ENCODE results near the gene IL12RB2.

IL12RB2 gene, protein sequence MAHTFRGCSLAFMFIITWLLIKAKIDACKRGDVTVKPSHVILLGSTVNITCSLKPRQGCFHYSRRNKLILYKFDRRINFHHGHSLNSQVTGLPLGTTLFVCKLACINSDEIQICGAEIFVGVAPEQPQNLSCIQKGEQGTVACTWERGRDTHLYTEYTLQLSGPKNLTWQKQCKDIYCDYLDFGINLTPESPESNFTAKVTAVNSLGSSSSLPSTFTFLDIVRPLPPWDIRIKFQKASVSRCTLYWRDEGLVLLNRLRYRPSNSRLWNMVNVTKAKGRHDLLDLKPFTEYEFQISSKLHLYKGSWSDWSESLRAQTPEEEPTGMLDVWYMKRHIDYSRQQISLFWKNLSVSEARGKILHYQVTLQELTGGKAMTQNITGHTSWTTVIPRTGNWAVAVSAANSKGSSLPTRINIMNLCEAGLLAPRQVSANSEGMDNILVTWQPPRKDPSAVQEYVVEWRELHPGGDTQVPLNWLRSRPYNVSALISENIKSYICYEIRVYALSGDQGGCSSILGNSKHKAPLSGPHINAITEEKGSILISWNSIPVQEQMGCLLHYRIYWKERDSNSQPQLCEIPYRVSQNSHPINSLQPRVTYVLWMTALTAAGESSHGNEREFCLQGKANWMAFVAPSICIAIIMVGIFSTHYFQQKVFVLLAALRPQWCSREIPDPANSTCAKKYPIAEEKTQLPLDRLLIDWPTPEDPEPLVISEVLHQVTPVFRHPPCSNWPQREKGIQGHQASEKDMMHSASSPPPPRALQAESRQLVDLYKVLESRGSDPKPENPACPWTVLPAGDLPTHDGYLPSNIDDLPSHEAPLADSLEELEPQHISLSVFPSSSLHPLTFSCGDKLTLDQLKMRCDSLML

DNA sequence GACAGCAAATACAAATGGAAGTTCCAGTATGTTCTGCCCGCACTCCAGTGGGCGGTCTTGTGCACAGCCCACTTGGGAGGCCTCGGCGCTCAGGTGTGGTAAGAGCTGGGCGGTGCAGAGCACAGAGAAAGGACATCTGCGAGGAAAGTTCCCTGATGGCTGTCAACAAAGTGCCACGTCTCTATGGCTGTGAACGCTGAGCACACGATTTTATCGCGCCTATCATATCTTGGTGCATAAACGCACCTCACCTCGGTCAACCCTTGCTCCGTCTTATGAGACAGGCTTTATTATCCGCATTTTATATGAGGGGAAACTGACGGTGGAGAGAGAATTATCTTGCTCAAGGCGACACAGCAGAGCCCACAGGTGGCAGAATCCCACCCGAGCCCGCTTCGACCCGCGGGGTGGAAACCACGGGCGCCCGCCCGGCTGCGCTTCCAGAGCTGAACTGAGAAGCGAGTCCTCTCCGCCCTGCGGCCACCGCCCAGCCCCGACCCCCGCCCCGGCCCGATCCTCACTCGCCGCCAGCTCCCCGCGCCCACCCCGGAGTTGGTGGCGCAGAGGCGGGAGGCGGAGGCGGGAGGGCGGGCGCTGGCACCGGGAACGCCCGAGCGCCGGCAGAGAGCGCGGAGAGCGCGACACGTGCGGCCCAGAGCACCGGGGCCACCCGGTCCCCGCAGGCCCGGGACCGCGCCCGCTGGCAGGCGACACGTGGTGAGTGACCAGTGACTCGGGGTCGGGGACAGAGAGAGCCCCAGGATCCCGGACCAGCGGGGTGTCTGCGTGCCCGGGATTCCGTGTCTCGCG, at the start of gene IL12RB2:
TSS of gene IL12RB2 (plus strand) at position 623 of the 810 bp plus-strand sequence. CDS start 12,496 bp downstream, outside the sequence.
- DNase-seq, result no peak

DNA sequence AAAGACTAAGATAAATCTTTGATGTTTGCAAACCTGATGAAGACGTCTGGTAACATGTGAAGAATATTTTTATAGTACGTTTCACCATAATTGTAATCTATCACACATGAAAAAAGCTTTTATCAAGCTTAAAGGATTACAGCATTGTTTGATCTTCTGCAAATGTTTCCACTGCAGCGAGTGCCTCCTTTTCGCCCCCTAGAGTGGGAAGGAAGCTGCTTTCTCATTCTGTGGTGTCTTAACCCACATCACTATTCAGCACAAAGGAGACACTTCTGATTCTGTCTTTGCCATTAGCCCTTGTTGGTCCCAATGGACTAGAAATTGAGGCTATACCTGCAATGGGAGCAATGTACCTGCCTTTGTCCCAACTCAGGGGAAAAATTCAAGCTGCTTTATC, 46.0 kb upstream of the IL12RB2 start:
- DNase-seq, result no peak

DNA sequence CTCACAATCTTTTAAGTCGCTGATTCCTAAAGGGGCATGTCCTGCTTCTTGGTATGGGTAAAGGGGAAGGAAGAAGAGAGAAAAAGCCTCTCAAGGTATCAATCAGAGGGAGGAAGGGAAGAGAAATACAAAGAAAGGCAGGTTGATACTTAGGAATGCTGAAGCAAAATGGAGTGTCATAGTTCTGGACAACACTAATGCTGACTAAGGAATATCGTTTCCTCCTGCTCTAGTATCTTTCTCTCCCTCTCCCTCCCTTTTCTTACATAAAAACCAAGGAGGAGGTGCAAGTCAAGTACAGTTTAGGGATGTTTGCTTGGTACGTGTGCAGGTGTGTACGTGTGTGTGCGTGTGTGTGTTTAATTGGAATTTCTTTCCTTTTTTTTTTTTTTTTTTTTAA, 44.9 kb upstream of the IL12RB2 start:
- no peak for DNase-seq

DNA sequence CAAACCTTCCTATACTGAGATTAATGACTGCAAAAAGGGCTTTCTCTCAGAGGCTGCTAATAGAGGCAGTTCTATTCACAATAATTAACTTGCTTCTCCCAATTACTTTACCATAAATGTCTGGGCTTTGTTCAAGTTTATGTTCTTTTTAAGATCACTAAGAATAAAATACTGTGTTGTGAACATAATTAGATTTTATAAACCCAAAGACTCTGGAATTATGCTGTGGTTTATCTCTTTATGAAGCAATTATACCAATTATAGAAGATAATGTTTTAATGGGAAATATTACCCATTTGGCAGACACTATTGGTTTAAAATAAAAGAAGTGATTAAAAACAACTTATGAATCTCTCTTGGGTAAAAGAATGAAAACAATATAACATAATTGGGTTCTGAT, 43.5 kb upstream of the IL12RB2 start:
- DNase-seq, result no peak

DNA sequence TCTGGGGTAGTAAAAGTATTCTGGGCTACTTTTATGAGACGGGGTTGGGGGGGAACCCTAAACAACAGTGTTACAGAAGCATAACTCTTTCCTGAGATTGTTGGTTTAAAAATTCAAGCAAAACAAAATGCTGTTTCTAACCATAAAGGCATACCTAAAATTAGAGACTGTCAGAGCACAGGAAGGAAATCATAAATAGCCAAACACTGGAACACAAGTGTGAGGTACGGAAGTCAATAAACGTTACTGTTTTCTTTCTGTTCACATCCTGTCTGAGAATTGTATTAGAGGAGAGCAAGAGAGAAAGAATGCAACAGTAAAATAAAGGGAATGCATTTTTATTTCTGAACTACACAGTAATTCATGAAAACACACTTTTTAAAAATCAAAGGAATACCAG, 42.8 kb upstream of the IL12RB2 start:
- peak in 1 of 2 donors; percentile 51 for DNase-seq

DNA sequence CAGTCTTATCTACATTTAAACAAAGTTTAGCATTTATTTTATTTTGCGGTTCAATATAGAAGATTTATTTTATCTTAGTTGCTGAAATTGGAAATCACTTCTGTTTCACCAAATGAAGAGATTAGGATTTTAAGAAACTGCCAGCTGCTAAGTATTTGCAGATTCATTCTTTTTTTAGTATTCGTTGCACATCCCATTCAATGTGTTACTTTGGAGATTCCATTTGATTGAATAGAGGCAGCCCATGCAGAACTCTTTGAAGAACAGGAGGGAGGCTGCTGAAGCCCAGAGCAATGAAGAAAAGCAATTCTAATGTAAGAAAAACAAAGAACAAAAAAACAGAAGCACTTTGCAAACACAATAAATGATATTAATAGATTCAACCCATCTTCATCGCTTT, 38.6 kb upstream of the IL12RB2 start:
- no peak for DNase-seq

DNA sequence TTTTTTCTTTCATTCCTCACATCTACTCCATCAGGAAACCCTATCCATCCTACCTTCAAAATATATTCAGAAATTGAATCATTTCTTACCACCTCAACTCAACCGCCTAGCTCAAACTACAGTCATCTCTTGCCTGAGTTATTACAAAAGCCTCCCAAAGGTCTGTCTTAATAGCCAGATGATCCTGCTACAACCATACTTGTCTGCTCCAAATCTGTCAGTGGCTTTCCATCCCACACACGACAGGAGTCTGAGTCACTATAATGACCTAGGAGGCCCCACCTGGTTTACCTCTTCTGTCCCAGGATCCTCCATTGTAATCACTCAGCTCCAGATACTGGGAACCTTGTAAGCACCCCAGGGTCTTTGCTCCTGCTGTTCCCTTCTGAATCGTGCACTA, 37.1 kb upstream of the IL12RB2 start:
- DNase-seq, result no peak

DNA sequence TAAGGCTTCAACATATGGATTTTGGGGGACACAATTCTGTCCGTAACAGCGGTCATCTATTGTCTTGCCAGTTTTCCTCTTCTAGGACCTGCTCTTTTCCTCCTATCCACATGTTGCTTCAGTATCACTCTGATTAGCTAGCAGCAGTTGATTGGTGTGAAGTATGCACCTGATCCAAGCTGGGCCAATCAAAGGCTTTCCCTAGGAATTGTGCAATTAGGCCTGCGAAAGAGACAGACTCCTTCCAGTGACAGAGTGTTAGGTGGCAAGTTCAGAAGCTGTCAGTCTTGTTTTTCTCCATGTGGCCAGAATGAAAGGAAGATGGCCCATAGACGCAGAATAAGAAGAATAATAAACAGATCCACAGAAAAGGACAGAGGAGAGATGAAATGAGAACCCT, 34.1 kb upstream of the IL12RB2 start:
- no peak for DNase-seq

DNA sequence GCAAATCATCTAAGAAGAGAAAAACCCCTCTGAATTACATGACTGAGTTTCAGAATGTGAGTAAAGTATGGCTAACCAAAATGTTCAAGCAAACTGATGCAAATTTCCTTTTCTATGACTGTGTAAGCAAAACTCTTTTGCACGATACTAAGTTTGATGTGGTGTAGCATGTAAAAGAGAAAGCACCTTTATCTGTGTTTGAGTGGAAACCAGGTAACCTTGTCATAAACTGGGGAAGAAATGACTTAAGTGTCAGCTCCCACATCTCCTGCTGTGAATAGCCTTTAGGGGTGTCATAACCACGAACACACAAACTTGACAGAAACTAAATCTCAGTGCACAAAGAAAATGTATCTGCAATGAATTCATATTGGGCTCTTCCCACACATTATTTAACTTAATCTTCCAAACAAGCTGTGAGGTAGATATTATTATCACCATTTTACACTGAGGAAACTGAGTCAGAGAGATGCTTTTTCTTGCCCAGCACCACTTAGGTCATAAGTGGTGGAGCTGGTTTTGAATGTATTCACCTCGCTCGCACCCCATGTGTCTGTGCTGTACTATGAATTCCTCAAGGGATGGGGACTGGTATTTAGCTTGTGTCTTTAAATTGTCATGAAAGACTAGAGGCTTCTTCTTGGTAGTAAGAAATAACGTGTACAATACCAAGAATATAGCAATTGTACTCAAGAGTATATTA, 32.9 kb upstream of the IL12RB2 start:
- no peak for DNase-seq

DNA sequence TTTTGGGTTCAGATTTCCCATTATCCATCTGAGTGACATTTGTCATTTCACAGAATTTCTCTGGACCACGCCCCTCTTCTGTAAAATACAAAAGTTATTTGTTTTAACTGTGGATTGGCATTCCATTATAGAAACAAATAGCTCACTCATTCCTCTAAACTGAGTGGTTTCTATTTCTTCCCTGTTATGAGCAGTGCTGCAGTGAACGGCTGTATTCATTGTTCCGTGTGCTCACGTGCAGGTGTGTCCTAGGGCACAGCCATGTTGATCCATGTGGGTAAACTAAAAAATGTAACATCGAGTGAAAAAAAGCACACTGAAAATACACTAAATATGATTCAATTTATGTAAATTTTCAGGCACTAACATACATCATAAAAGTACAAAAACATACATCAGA, 27.0 kb upstream of the IL12RB2 start:
- DNase-seq, result no peak

DNA sequence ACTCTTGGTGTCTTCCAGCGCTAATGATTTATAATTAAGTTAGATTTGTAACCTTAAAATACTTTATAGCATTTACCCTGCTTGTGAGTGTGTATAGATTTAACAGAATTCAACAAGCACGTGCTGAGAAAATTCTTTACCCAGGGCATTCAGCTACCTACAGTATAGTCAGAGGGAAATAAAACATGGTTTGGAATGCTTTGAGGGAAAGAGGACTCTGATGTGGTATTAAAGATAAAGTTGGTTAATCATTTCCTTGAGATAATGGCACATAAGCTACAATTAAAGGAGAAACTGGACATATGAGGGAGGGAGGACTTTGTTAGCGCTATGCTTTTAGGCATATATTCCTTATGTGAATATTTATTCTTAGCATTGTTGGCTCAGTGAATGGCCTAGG, 26.4 kb upstream of the IL12RB2 start:
- DNase-seq, result no peak

DNA sequence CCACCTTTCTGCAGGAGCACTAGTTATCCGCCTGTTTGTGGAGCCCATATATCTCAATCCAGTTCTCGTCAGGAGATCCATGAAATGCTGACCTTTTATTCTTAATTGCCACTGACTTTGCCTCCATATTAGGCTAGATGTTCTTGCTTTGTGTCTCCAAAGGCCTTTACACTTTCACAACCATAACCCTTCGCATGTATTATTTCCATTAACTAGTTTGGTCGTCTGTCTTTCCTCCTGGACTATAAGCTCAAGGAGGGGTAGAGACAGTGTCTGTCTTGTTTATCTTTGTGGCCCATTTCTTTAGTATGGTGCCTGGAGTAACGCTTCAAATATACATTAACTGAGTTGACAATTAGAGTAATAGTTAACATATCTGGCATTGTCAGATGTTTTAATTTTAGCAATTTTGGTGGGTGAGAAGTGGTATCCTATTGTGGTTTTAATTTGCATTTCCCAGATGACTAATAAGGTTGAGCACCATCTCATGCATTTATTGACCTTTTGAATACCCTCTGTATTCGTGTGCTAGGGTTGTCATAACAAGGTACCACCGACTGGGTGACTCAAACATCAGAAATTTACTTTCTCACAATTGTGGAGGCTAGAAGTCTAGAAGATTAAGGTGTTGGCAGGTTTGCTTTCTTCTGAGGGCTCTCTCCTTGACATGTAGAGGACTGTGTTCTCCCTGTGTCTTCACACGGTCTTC, 21.7 kb upstream of the IL12RB2 start:
- DNase-seq, result no peak

DNA sequence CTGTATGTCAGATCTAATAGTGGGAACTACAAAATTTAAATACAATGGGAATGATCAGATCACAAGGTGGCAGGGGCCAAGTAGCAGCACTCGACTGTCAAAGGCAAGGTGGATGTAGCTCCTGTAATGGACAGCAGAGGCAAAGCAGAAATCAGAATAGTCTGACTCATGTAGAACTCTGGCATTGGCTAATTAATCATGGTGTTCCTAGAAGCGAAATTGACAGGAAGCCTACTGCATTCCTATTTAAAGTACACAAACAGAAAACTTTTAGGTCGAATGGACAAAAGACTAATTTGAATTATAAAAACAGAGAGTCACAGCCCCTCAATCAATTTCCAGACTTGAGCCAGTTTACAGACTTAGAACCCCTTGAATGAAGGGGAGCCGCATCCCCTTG, 17.4 kb upstream of the IL12RB2 start:
- DNase-seq, result no peak

DNA sequence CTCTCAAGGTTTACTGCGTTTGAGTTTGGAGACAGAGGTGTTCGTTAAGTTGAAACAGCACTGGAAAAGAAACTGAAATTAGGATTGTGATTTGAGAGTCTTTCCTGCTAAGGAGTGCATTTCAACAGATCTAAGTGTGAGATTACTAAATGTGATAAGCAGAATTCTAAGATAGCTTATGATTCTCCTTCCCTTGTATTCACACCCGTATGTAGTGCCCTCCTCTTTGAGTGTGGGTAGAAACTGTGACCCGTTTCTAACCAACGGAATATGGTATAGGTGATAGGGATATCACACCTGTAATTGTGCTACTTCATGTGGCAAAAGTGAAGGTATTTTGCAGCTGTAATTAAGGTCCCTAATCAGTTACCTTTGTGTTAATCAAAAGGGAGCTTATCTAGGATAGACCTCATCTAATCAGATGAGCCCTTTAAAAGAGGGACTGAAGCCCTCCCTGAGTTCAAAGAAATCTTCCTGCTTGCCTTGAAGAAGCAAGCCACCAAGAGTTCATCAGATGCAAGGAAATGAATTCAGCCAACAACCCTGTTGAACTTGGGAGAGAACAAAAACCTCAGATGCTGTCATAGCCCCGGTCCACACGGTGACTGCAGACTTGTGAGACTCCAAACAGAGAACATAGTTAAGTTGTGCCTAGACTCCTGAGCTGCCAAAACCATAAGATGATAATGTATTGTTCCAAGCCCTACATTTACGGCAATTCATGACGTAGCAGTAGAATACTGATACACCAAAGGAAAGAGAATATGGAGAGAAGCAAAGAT, 12.6 kb upstream of the IL12RB2 start:
- DNase-seq, result no peak

DNA sequence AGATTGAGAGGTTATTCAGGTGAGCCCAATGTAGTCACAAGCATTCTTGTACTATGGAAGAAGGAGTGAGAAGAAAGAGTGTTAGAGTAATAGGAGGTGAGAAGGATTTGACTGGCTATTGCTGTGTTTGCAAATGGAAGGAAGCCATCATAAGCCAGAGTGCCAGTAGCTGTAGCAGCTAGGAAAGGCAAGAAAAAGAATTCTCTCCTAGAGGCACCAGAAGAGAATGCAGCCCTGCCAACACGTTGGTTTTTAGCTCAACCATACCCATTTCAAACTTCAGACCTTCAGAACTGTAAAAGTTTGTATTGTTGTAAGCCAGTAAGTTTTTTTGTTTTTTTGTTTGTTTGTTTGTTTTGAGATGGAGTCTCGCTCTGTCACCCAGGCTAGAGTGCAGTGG, 8.9 kb upstream of the IL12RB2 start:
- no peak for DNase-seq

DNA sequence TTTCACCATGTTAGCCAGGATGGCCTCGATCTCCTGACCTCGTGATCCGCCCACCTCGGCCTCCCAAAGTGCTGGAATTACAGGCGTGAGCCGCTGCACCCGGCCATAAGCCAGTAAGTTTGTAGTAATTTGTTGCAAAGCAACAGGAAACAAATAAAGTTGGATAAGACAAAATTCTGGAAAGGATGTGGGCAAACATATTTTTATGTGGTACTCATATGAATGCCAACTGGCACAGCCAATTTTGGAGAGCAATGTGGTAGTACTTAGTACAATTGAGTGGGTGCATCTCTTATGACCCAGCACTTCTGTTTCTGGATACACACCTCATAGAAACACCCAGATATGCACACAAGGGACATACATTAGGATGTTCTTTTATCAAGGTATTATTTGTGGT, 8.4 kb upstream of the IL12RB2 start:
- no peak for DNase-seq

DNA sequence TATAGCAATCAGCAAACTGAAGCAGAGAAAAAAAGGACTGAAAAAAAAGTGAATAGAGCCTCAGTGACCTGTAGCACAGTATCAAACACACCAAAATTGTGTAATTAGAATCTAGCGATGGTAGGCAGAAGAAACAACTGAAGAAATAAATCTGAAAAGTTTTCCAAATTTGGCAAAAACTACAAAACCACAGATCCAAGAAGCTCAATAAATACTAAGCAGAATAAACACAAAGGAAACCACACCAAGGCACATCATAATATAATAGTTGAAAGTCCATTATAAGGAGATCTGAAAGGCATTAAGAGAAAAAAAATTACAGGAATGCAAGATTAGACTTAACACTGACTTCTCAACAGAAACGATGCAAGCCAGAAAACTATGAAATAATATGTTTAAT, 7.1 kb upstream of the IL12RB2 start:
- DNase-seq, result no peak

DNA sequence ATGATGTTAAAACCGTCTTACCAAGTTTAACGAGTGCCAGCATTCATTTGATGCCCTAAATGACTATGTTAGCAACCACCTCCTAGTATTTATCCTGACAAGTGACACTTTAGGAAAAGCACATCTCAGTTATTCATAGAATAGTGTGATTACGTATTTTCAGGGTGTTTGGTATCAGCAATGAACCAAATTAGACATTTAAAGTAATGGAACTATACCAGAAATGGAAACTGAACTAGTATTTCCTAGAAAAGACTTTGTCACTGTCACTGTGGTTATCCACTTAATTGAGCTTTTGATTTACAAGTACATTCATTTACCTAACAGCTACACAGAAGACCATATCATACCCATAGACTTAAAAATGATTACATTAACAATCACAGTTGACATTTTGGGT, 3.6 kb upstream of the IL12RB2 start:
- DNase-seq, result no peak

DNA sequence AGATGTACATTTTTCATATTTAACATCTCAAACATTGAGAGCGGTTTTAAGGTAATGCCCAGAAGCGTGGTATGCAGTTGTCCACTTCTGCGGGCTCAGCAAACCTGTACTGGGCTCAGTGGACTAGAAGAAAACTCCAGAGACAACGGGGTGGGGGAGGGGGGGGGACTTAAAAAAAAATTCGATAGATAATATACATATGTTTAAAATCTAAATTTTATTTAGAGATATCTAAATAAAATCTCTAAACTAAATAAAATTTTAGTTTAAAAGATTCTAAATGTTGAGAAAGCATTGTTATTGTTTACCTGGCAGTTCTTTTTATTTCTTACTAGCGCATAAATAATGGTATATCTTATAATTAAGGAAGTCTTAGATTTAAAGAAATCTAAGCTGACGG, 1.1 kb upstream of the IL12RB2 start:
- DNase-seq, result no peak

DNA sequence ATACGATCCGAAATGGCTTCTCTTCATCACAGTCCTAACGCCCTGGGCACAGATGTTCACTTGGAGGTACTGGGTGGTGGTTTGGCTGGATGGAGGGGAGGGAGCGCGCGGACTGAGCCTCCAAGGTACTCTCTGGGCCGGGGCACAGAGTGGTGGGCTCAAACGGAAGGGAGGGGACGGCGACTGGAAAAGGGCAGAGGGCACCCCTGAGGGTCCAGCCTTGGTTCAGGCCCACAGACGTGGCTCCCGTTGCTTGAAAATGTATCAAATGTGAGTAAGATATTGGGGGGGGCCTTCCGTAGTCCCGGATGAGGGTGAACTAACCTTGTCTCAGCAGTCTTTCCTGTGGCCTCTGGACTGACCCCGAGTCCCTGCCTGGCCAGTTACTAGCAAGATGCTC, 463 bp downstream of the IL12RB2 start:
- no peak for DNase-seq

DNA sequence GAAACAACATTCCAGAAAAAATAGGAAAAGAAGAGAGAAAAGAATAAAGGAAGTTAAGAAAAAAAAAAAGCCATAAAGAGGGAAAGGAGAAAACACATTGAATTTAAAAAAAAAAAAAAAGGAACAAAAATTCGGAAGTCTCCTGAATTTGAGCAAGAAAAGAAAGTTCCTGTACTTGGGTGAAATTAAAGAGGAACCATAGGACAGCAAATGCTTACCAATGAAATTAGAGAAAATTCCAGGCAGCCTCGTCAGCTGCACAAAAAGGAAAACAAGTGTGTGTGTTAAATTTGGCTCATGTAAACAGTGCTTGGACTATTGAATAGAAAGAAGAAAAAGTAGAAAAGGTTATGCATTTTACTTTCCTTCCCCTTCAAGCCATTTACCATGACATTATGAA, 4.9 kb downstream of the IL12RB2 start:
- no peak for DNase-seq

Measured in bone marrow (tissue), 2 donors.